KMS-11 (cell line): ENCODE measurements around the gene NKAIN2.

Experiments
- H2AFZ ChIP-seq: fragments of 200-600 bp; sonication (generic); 2 replicates; pipeline ENCODE4 v1.6.1; 2016; ENCODE audit warnings: antibody characterized with exemption, mixed run types, low read depth
- H3K27ac ChIP-seq: fragments of 200-600 bp; sonication (generic); 2 replicates; pipeline ENCODE4 v1.6.1; 2016; ENCODE audit warnings: mild to moderate bottlenecking, mixed run types
- H3K27me3 ChIP-seq: fragments of 200-600 bp; sonication (generic); 2 replicates; pipeline ENCODE4 v1.6.1; 2017; ENCODE audit warnings: mild to moderate bottlenecking, low read depth, mixed run types, moderate library complexity; ENCODE audit not compliant: insufficient read depth
- H3K36me3 ChIP-seq: fragments of 200-600 bp; sonication (generic); 2 replicates; pipeline ENCODE4 v1.6.1; 2017; ENCODE audit warnings: mild to moderate bottlenecking, mixed run types; ENCODE audit not compliant: insufficient read depth
- H3K4me1 ChIP-seq: fragments of 200-600 bp; sonication (generic); 2 replicates; pipeline ENCODE4 v1.6.1; 2016; ENCODE audit warnings: mild to moderate bottlenecking, low read depth, mixed run types; ENCODE audit not compliant: poor library complexity, severe bottlenecking
- H3K4me2 ChIP-seq: fragments of 200-600 bp; sonication (generic); 2 replicates; pipeline ENCODE4 v1.7.0; 2016; ENCODE audit warnings: mild to moderate bottlenecking, mixed run types
- H3K4me3 ChIP-seq: fragments of 200-600 bp; sonication (generic); IDR thresholded peaks from 2 replicates; pipeline ENCODE4 v1.6.1; 2017; ENCODE audit warnings: low read depth, low read length, mixed read lengths; ENCODE audit not compliant: insufficient read depth
- H3K79me2 ChIP-seq: fragments of 200-600 bp; sonication (generic); 2 replicates; pipeline ENCODE4 v1.6.1; 2016; ENCODE audit warnings: low read depth, mixed run types; ENCODE audit not compliant: insufficient read depth
- H3K9ac ChIP-seq: fragments of 200-600 bp; sonication (generic); 2 replicates; pipeline ENCODE4 v1.6.1; 2016; ENCODE audit warnings: mild to moderate bottlenecking, mixed run types
- H4K20me1 ChIP-seq: fragments of 200-600 bp; sonication (generic); 2 replicates; pipeline ENCODE4 v1.6.1; 2016; ENCODE audit warnings: mild to moderate bottlenecking, mixed run types; ENCODE audit not compliant: insufficient read depth
- TF ChIP-seq, protein P1 (sequence below): fragments of 200-600 bp; sonication (generic); conservative IDR thresholded peaks from 2 replicates; pipeline ENCODE4 v1.6.1; 2017; ENCODE audit warnings: low read depth, mild to moderate bottlenecking, antibody characterized with exemption, low read length, moderate library complexity, mixed read lengths

Gene NKAIN2

DNA sequence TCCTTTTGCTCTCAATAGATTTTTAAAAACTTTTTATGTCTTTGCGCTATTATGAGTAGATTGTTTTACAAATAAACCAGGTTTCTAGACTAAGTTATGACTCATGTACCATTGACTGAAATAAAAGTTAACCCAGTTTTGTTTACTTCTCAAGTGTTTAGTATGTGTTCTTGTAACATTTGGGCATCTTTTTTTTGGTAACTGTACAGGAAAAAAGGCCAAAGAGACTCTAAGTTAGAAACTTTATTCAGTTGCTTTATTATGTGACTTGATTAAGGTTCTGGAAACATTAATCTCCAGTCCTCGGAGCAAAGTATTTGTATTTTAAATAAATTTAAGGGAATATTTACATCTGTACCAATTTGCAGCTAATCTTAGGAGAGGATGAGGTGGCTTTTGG is 2.9 kb downstream of the NKAIN2 start:
- Histone ChIP-seq H2AFZ (no peak overlapping the region), H3K27ac (no peak overlapping the region), H3K4me3 (no peak overlapping the region), H3K27me3 (no peaks in the 10 kb centered on the region), H3K4me2 (no peak overlapping the region), H3K79me2 (no peaks in the 10 kb centered on the region), H3K4me1 (peaks cover 17% of the 10 kb centered on the region), H3K9ac (no peak overlapping the region), H3K36me3 (no peaks in the 10 kb centered on the region), H4K20me1 (no peaks in the 10 kb centered on the region)
- TF ChIP-seq, protein P1, sequence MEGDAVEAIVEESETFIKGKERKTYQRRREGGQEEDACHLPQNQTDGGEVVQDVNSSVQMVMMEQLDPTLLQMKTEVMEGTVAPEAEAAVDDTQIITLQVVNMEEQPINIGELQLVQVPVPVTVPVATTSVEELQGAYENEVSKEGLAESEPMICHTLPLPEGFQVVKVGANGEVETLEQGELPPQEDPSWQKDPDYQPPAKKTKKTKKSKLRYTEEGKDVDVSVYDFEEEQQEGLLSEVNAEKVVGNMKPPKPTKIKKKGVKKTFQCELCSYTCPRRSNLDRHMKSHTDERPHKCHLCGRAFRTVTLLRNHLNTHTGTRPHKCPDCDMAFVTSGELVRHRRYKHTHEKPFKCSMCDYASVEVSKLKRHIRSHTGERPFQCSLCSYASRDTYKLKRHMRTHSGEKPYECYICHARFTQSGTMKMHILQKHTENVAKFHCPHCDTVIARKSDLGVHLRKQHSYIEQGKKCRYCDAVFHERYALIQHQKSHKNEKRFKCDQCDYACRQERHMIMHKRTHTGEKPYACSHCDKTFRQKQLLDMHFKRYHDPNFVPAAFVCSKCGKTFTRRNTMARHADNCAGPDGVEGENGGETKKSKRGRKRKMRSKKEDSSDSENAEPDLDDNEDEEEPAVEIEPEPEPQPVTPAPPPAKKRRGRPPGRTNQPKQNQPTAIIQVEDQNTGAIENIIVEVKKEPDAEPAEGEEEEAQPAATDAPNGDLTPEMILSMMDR: no peak

GRCh38 chr6:123808556-123808955 is 4.9 kb downstream of the NKAIN2 start:
- Histone ChIP-seq H3K4me3 (no peak overlapping the region), H3K27me3 (no peaks in the 10 kb centered on the region), H2AFZ (no peak overlapping the region), H3K9ac (no peak overlapping the region), H3K4me2 (no peak overlapping the region), H3K36me3 (no peaks in the 10 kb centered on the region), H3K27ac (no peak overlapping the region), H3K79me2 (no peaks in the 10 kb centered on the region), H4K20me1 (no peaks in the 10 kb centered on the region), H3K4me1 (peaks cover 12% of the 10 kb centered on the region)
- TF ChIP-seq, protein P1: no peak

DNA sequence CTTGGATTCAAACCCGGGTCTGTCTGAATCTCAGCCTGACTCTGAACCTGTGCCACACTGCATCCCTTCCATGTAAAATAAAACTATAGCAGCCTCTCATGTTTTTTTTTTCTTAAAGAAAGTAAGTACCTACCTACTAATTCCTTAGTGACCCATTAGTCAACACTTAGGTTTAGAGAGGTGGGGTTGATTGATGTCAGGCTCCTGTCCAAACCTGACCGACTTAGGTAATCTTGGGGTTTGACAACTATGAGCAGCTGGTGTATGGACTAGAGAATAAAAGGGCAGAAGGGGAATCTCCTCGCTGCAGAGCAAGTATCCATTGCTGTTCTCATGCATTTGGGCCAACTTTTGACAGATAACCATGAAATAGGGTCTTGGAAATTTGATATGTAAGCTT is 6.5 kb downstream of the NKAIN2 start:
- no peak overlapping the region for H3K9ac ChIP-seq
- no peaks in the 10 kb centered on the region for H3K27me3 ChIP-seq
- no peaks in the 10 kb centered on the region for H4K20me1 ChIP-seq
- peaks cover 12% of the 10 kb centered on the region for H3K4me1 ChIP-seq
- no peaks in the 10 kb centered on the region for H3K79me2 ChIP-seq
- TF ChIP-seq, protein P1: no peak
- no peak overlapping the region for H3K27ac ChIP-seq
- no peak overlapping the region for H3K4me3 ChIP-seq
- H3K36me3 ChIP-seq: no peaks in the 10 kb centered on the region
- no peak overlapping the region for H2AFZ ChIP-seq
- no peak overlapping the region for H3K4me2 ChIP-seq

DNA sequence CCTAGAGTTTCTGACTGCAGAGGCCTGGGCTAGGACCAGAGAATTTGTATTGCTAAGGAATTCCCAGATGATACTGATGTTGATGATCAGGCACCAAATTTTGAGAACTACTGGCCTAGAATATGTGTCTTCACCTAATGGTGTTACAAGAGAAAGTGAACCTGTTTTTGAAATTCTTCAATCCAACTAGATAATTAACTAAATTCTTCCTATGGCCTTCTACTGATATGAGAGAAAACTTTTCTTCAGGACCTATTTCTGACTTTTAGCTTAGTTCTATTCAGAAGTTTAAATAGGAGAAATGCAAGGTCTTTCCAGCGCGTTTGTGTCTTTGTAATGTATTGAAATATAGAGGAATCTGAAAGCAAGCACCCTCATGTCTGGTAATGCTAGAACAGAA is 7.3 kb downstream of the NKAIN2 start:
- H3K9ac ChIP-seq: no peak overlapping the region
- H3K4me3 ChIP-seq: no peak overlapping the region
- H3K27ac ChIP-seq: no peak overlapping the region
- TF ChIP-seq, protein P1: no peak
- H3K79me2 ChIP-seq: no peaks in the 10 kb centered on the region
- no peaks in the 10 kb centered on the region for H3K36me3 ChIP-seq
- peaks cover 12% of the 10 kb centered on the region for H3K4me1 ChIP-seq
- H4K20me1 ChIP-seq: no peaks in the 10 kb centered on the region
- H2AFZ ChIP-seq: no peak overlapping the region
- no peaks in the 10 kb centered on the region for H3K27me3 ChIP-seq
- H3K4me2 ChIP-seq: no peak overlapping the region
